RKO (cell line): ENCODE measurements around the gene ANKRD13C.
A peak's percentile ranks its signal among the peaks of the same experiment; 100 is the strongest.

Experiments used
- DNase-seq: peaks from one replicate; pipeline ENCODE4 v3.0.0-alpha.2; 2016; ENCODE audit warnings: low spot score

The ANKRD13C gene

GRCh38 chr1:70295749-70296148 lies 58.8 kb downstream of the ANKRD13C start:
- DNase-seq, result no peak

DNA sequence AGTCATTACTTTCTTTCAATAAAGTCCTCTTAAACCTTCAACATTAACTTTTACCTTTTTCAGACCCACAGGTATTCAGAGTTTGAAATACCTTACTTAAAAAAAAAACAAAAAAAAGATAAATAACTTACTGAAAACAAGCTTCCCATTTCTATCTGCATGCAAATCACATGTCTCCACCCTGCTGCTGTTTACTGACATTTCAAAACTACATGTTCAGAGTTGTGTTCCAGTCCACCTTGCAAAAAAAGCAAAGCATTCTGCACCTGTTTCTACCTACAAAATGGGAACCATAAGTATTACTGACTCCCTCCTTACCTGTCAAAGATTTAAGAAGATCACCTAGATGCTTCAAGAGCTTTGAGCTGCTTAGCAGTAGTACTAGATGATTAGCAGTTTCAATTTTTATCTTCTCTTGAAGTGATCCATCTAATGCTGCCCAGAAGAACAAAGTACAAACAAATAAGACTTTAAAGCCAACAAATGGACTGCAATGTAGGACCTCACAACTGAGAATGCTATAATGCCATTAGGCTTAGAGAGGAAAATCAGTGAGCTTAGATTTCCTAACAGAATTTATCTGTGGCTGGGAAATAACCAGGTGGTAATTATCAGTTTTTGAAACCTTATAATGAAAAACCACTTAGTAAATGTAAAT lies 61.2 kb downstream of the ANKRD13C start:
- DNase-seq, result no peak

DNA sequence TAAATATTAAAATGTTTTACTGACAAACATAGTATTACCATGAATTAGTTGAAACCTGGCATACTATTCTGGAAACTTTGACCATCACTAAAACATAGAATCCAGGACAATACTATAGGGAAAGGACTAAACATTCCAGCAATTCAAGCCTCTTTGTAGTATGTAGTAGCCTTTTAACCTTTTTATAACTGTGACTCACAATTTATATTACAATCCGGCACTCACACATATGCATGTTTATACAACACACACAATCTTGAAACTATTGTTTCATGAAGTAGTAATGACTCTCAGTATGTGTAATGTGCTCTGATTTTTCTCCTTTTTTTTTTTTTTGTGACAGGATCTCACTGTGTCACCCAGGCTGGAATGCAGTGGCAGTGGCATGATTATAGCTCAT lies 64.3 kb downstream of the ANKRD13C start:
- DNase-seq, result no peak

DNA sequence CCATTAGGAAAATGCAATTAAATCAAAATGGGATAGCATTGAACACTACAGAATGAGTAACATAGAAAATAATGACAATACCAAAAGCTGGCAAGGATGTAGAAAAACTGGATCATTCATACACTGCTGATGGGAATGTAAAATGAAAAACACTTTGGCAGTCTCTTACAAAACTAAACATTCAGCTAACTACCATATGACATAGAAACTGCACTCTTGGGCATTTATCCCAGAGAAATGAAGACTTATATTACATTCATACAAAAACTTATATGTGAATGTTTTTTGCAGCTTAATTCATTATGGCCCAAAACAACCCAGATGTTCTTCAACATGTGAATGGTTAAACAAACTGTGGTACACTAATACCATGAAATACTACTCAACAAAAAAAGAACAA lies 66.4 kb downstream of the ANKRD13C start:
- no peak for DNase-seq

GRCh38 chr1:70286453-70286852 lies 68.1 kb downstream of the ANKRD13C start:
- DNase-seq, result no peak

DNA sequence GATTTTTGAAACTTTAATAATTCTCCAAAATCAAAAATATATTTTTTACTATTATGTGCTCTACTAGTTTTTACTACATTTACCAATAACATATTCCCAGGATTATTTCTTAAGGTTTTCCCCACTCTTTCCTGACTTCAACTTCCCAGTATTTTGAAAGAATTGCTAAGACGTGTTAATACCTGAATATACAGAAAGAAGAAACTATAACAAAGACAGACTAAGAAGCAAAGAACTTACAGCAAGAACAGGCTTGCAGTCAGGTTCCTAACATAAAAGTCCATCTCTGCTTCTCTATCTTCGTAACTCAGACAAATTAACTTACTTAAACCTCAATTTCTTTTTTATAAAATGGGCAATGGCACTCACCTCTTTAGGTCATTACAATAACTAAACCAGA lies 70.2 kb downstream of the ANKRD13C start:
- DNase-seq, result no peak

GRCh38 chr1:70278710-70279109 lies 75.8 kb downstream of the ANKRD13C start:
- DNase-seq, result no peak

DNA sequence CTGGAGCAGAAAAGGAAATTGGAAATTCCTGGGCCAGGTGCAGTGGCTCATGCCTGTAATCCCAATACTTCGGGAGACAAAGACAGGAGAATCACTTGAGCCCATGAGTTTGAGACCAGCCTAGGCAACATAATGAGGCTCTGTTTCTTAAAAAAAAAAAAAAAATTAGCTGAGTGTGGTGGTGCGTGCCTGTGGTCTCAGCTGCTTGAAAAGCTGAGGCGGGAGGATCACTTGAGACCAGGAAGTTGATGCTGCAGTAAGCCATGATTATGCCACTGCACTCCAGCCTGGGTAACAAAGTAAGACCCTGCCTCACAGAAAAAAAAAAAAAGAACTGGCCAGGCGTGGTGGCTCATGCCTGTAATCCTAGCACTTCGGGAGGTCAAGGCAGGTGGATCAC lies 76.6 kb downstream of the ANKRD13C start:
- DNase-seq, result no peak

- DNase-seq, result no peak
These were observed 88.6 kb downstream of the ANKRD13C start for GRCh38 chr1:70265946-70266345.

DNA sequence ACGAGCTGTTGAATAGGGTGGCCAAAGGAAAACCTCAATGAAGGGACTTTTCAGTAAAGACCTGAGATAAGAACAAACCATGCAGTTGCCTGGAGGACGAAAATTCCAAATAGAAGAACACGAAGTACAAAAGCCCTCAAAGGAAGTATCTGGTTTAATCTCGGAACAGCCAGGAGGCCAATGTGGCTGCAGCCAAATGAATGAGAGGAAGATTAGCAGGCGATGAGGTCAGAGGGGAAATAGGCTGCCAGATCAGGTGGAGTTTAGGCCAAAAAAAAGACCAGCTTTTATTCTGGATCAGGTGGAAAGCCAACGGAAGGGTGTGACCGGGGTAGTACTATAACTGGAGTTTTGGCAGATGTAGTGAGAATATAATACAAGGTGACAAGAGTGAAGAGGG lies 89.7 kb downstream of the ANKRD13C start:
- DNase-seq, result no peak

GRCh38 chr1:70256664-70257063 lies 97.9 kb downstream of the ANKRD13C start:
- DNase-seq, result no peak

DNA sequence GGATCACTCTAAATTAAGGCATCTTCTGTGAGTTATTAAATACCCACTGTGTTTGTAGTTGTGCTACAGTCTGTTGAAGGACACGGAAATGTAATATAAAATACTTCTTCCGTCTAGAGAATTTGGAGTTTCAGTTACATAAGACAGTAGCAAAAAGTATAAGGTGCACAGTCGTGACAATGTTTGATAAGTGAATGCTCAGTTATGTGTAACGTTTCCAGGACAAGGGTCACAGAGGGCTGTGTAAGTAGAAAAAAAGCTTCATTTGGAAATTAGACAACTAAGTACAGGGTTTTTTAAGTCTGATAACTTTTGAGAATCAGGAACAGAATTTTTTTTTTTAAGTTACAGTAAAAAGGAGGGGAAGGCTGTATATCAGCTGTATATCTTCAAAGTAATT lies 105.8 kb downstream of the ANKRD13C start:
- DNase-seq, result no peak

- DNase-seq, result peak; percentile 62
These were observed 106.8 kb downstream of the ANKRD13C start for GRCh38 chr1:70247768-70248167.

GRCh38 chr1:70247122-70247521 lies 107.4 kb downstream of the ANKRD13C start:
- DNase-seq, result no peak

DNA sequence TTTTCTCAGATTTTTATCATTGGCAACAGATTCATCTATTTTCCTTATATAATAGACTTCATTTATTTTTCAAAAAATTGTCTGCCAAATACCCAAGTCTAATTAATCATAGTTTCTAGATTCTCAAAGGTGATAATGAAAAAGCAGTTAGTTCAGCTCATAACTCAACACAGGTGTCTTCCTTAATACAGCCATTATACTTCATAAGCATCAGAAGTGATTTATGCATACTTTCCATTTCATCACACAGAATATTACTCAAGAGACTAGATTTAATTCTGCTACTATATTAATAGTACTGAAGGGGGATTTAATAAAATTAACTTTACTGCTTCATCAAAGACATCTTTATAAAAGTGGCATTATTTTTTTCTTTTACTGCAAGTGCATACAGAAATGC lies 114.6 kb downstream of the ANKRD13C start:
- no peak for DNase-seq

DNA sequence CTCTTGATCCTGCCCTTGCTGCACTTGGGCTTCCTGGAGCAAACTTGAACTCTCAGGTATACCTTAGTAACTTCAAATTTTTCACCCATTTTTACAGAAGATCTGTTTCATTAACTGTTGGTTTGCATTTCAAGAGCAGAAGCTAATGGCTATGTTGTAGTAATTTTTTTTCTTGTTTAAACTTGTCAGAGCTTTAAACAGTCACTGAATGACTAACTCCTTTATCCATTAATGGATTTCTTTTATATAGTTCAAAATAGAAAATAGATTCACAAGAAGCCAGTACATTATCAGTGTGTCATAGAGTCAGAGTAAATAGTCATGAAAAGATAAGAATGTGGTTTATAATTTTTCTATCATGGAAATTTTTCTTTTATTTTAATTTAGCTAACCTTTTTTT lies 119.8 kb downstream of the ANKRD13C start:
- no peak for DNase-seq

DNA sequence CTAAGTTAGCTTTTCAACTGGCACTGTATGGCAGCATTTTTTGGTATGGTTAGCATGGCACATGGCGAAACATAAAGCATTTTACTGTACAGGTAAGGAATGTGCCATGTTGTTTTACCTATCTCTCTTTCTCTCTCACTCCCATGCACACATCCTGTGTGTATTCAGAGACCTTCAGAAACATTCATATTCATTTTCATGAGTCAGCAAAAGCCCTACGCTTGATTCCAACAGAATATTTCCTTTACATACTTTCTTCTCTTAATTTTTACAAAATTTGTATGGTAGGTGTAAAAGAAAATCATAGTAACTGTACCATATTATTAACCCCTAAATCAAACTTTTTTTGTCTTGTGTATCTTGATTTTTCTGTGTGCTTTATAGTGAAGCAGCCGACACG lies 123.0 kb downstream of the ANKRD13C start:
- DNase-seq, result no peak

GRCh38 chr1:70228670-70229069 lies 125.9 kb downstream of the ANKRD13C start:
- no peak for DNase-seq

DNA sequence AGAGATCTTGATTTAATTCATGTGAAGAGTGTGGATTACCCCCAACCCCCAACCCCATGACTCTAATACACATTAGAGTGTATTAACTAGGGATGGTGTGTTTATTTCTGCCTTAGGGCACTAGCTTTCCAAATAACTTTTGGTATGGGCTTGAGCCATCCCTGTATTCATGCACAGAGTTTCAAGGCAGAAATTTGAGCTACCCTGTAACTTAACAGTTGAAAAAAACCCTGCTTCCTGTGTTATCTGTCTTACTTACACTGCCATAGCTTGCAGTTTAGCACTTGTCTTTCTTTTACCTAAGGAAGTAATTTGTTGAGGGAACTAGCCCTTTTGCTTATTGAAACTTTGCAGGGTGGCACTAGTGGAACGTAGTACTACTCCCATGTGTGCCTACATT lies 127.1 kb downstream of the ANKRD13C start:
- DNase-seq, result no peak

DNA sequence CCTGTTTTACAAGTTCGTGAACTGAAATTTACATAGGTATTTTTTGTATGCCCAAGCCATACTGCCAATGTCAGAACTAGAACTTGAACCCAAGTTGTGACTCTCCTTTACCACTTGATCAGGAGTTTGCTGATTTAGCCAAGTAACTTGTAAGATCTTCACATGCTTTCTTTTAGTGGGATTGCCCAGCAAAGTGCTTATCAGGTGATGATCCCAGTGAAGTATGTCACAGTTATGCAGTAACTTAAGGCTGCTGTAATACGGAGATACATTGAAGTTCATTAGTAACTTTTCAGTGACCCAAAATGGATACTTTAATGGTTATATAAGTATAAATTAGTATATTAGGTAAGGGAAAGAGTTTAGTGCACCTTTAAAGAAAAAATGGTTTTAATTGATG lies 129.6 kb downstream of the ANKRD13C start:
- no peak for DNase-seq

GRCh38 chr1:70222716-70223235 lies 131.7 kb downstream of the ANKRD13C start:
- DNase-seq, result no peak

DNA sequence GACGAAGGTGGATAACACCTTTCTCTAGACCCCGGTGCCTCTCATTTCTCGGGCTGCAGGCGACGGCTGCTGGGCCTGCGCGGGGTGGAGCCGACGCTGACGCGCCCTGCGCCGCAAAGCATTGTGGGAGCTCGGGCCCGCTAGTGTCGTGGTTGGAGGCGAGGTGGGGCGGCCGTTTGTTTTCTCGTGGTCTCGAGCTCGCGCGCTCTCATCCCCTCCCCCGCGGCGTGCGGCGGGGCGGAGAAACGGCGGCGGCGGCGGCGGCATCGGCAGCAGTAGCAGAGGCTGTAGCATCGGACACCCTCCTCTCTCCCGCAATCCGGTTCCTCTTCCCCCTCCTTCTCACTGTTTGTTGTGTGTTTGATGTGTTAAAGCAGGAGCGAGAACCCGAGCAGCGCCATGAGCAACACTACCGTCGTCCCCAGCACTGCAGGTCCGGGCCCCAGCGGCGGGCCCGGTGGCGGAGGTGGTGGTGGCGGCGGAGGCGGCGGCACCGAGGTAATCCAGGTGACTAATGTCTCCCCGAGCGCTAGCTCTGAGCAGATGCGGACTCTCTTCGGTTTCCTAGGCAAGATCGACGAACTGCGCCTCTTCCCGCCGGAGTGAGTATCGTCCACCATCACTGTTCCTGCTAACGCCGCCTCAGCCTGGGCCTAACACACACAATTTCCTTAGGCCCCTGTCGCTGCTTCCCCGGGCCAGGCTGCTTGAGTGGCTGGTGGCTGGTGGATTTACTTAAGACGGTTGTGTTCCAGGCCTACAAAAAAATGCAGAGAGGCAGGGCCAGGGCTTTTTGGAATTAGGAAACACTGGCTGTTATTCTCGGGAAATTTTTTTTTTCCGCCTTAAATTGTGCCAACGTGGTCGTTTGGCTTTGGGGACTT lies 133.0 kb downstream of the ANKRD13C start, which contains the start of gene SRSF11:
TSS of gene SRSF11 (plus strand) at position 143 of the 884 bp plus-strand sequence. CDS start at position 400, 257 bp downstream.
- DNase-seq, result peak; percentile 93
